Endodermal cell (in vitro differentiated cells): ENCODE measurements around the gene REPIN1. TPM values are rescaled to one million over a fixed set of nuclear protein-coding genes. Genes with fewer than 3 reads are reported as not detected.

ENCODE experiments used
- DNase-seq: peaks from one replicate; pipeline ENCODE4 v3.0.0-alpha.2; 2017
- H3K27ac ChIP-seq: 2 replicates; pipeline ENCODE4 v1.5.1; 2013; ENCODE audit warnings: mild to moderate bottlenecking, low read depth, low read length, moderate library complexity
- H3K27me3 ChIP-seq: 2 replicates; pipeline ENCODE4 v1.6.1; 2013; ENCODE audit warnings: mild to moderate bottlenecking, low read length, moderate library complexity; ENCODE audit not compliant: insufficient read depth, control insufficient read depth, poor library complexity, severe bottlenecking
- H3K36me3 ChIP-seq: 2 replicates; pipeline ENCODE4 v1.7.0; 2013; ENCODE audit warnings: mild to moderate bottlenecking, low read length, moderate library complexity; ENCODE audit not compliant: control insufficient read depth, insufficient read depth
- H3K4me1 ChIP-seq: one replicate; pipeline ENCODE4 v1.7.0; 2013; ENCODE audit warnings: low read length; ENCODE audit not compliant: control insufficient read depth, insufficient read depth
- H3K4me3 ChIP-seq: 2 replicates; pipeline ENCODE4 v1.5.1; 2013; ENCODE audit warnings: mild to moderate bottlenecking, low read length, moderate library complexity
- H3K9ac ChIP-seq: 2 replicates; pipeline ENCODE4 v1.6.1; 2013; ENCODE audit warnings: mild to moderate bottlenecking, low read length, moderate library complexity; ENCODE audit not compliant: poor library complexity, severe bottlenecking; ENCODE audit errors: extremely low read depth
- H3K9me3 ChIP-seq: 2 replicates; pipeline ENCODE4 v1.6.1; 2013; ENCODE audit warnings: mild to moderate bottlenecking, low read length, moderate library complexity; ENCODE audit not compliant: control insufficient read depth
- H3K27ac Mint-ChIP-seq: 2 replicates; pipeline ENCODE4 v1.8.0; 2020; ENCODE audit warnings: mixed read lengths
- H3K27me3 Mint-ChIP-seq: 2 replicates; pipeline ENCODE4 v1.8.0; 2021; ENCODE audit warnings: mild to moderate bottlenecking, mixed read lengths; ENCODE audit not compliant: insufficient read depth
- H3K36me3 Mint-ChIP-seq: 2 replicates; pipeline ENCODE4 v1.8.0; 2020; ENCODE audit warnings: low read depth, mixed read lengths
- H3K4me1 Mint-ChIP-seq: 2 replicates; pipeline ENCODE4 v1.8.0; 2020; ENCODE audit warnings: mixed read lengths
- H3K4me3 Mint-ChIP-seq: 2 replicates; pipeline ENCODE4 v1.8.0; 2020; ENCODE audit warnings: mild to moderate bottlenecking, moderate library complexity, mixed read lengths
- H3K9me3 Mint-ChIP-seq: 2 replicates; pipeline ENCODE4 v1.8.0; 2020; ENCODE audit warnings: mild to moderate bottlenecking, mixed read lengths
- CTCF ChIP-seq: fragments of 200-600 bp; sonication (generic); conservative IDR thresholded peaks from 2 replicates; pipeline ENCODE4 v1.5.0; 2021; ENCODE audit warnings: antibody characterized with exemption, mild to moderate bottlenecking
- WGBS, 2 experiments: methylation state at CpG; one replicate each; pipeline versions ENCODE4 v1.1.5 to v1.1.7; 2013; ENCODE audit warnings: missing lambda C conversion rate in 2 of 2, mixed read lengths in 1 of 2; ENCODE audit not compliant: insufficient coverage in 1 of 2, insufficient read length in 1 of 2; 5-methylcytosine and 5-hydroxymethylcytosine counted together
- total RNA-seq, 2 donors: library from RNA; stranded (reverse); fragmentation: NEBNext Ultra II Directional in 1 of 2; extraction: Animal tissue kit (Norgen Biotek cat#: 25700) in 1 of 2; gene quantifications; 2 replicates in 1 of 2; 3 replicates in 1 of 2; pipeline ENCODE4 v1.2.1, GENCODE V29; 2021

The REPIN1 gene
- total RNA-seq, 2 donors from 2014 or later = 85.4 to 94.4 TPM

DNA sequence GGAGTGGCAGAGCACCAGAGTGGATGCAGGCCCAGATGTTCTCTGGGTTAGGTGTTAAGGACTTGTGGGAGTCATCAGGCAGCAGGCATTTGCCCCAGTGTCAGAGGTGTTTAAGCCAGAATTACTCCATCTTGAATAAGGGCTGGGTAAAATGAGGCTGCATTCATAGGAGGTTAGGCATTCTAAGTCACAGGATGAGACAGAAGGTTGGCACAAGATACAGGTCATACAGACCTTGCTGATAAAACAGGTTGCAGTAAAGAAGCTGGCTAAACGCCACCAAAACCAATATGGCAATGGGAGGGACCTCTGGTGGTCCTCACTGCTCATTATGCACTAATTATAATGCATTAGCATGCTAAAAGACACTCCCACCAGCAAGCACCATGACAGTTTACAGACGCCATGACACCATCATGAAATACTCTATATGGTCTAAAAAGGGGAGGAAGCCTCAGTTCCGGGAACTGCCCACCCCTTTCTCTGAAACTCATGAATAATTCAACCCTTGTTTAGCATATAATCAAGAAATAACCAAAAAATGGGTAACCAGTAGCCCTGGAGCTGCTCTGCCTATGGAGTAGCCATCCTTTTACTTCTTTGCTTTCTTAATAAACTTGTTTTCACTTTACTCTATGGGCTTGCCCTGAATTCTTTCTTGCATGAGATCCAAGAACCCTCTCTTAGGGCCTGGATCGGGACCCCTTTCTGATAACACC lies 46.3 kb upstream of the REPIN1 start:
- Mint-ChIP-seq H3K27me3 (no peaks in the 10 kb centered on the region), H3K9me3 (no peaks in the 10 kb centered on the region), H3K4me1 (peaks cover 17% of the 10 kb centered on the region), H3K27ac (peak overlapping the region; percentile 91), H3K36me3 (peaks cover 24% of the 10 kb centered on the region), H3K4me3 (peak overlapping the region; percentile 74)
- no peaks in the 10 kb centered on the region for H3K4me1 ChIP-seq
- peak overlapping the region; percentile 63 for H3K9ac ChIP-seq
- H3K27ac ChIP-seq = no peak overlapping the region
- TF ChIP-seq CTCF = no peak
- peaks cover 16% of the 10 kb centered on the region for H3K36me3 ChIP-seq
- peak overlapping the region; percentile 87 for H3K4me3 ChIP-seq
- peak; percentile 47 for DNase-seq
- 87 to 94% methylated on average over 4 of the region's 4 CpGs for WGBS, 2 experiments
- H3K27me3 ChIP-seq = no peaks in the 10 kb centered on the region
- H3K9me3 ChIP-seq = no peaks in the 10 kb centered on the region

DNA sequence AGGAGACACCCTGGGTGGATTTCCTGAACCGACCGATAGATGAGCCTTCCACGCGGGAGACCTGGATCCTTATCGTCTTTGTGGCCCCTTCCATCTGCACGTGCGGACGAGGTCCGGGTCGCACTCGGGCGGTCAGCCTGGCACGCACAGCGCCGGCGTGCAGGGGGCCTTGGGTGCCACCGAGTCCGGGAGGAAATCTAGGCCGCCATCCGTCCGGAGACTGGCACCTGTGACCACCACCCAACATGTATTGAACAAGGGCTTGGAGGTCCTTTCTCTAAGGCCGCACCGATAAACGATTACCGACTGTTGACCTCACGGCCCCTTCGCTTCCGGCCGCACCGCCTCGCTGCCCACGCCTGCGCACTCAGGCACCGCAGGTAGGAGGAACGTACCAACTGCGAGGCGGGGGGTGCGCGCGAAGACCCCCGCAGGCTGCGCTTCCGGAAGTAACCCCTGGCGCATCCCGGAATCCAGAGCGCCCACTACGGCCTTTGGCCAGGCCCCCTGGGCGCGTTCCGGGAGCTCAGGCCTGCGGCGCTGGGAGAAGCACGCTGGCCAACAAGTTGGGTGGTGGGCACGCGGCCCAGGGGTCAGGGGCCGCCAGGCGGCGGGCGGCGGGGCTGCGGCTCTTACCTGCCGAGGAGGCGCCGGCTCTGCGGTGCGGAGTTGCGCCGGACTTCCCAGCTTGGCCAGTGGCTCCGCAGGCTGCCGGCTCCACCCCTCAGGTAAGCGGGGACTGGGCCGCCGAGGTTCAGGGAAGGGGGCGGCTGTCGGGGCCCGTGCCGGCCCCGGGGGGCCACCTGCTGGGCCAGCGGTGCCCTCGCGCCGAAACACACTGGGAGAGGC lies 45.6 kb upstream of the REPIN1 start, which contains the start of the genes ACTR3C and LRRC61:
TSS of gene ACTR3C (minus strand) at position 713 of the 849 bp plus-strand sequence. CDS start 28,249 bp downstream, outside the sequence.
TSS of gene LRRC61 (plus strand) at position 523 of the 849 bp plus-strand sequence. CDS start 13,507 bp downstream, outside the sequence.
- peak; percentile 83 for DNase-seq
- Histone ChIP-seq H3K9ac (peak within 1 kb of the TSS; percentile 63), H3K9me3 (no peaks in the 10 kb centered on the region), H3K4me1 (no peaks in the 10 kb centered on the region), H3K4me3 (peak within 1 kb of the TSS; percentile 87), H3K27me3 (no peaks in the 10 kb centered on the region), H3K27ac (no peak within 1 kb of the TSS), H3K36me3 (peaks cover 22% of the 10 kb centered on the region)
- H3K36me3 Mint-ChIP-seq = peaks cover 31% of the 10 kb centered on the region
- no peaks in the 10 kb centered on the region for H3K27me3 Mint-ChIP-seq
- peak within 1 kb of the TSS; percentile 94 for H3K27ac Mint-ChIP-seq
- peak within 1 kb of the TSS; percentile 74 for H3K4me3 Mint-ChIP-seq
- TF ChIP-seq CTCF = peak; percentile 62
- WGBS, 2 experiments = 37 to 54% methylated on average over 31 to 82 of the region's 82 CpGs
- H3K9me3 Mint-ChIP-seq = no peaks in the 10 kb centered on the region
- peaks cover 14% of the 10 kb centered on the region for H3K4me1 Mint-ChIP-seq

DNA sequence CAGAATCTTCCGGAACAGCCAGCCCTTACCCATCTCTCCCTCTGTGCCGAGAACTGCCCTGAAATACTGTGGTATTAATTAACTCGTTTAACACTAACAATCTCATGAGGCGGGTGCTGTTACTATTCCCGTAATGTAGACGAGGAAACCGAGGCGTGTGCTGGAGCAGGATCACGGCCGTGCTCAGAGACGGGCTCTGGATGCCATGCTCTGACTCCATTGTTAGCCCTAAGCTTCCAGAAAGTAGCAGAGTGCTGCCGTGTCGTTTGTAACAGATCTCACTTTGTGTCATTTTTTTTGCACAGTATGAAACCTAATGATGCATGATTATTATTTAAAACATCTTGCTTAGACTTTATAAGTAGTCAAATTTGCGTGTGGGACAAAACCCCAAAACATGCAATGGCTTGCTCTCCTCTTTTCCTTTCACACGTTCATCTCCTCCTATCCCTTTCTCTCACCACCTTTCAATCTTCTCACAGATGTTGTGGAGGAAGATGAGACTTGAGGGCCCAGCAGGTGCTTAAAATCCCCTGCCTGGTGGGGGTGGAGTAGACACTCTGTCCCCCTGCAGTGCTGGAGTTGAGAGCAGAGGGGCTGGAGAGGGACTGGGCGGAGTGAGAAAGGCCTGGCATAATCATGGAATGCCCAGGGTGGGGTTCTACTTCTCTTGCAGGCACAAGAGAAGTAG lies 44.8 kb upstream of the REPIN1 start:
- DNase-seq = no peak
- H3K4me3 Mint-ChIP-seq = peak overlapping the region; percentile 74
- Histone ChIP-seq H3K27me3 (no peaks in the 10 kb centered on the region), H3K4me3 (peak overlapping the region; percentile 87), H3K27ac (no peak overlapping the region), H3K4me1 (no peaks in the 10 kb centered on the region), H3K9me3 (no peaks in the 10 kb centered on the region), H3K9ac (peak overlapping the region; percentile 63), H3K36me3 (peaks cover 29% of the 10 kb centered on the region)
- H3K4me1 Mint-ChIP-seq = peaks cover 14% of the 10 kb centered on the region
- peaks cover 36% of the 10 kb centered on the region for H3K36me3 Mint-ChIP-seq
- peak overlapping the region; percentile 94 for H3K27ac Mint-ChIP-seq
- WGBS, 2 experiments = 28 to 44% methylated on average over 12 to 16 of the region's 16 CpGs
- no peaks in the 10 kb centered on the region for H3K27me3 Mint-ChIP-seq
- no peak for TF ChIP-seq CTCF
- no peaks in the 10 kb centered on the region for H3K9me3 Mint-ChIP-seq
